B cell (primary cell): Measurements from ENCODE around the gene PIGQ. TPM values are rescaled to one million over a fixed set of nuclear protein-coding genes. Genes with fewer than 3 reads are reported as not detected.

Source experiments
- ATAC-seq: fragments of 200-7000 bp; cut with Tn5 transposase; one replicate; pipeline ENCODE4 v1.10.0; 2021; ENCODE audit warnings: low read depth, mild to moderate bottlenecking, moderate number of reproducible peaks, moderate library complexity
- CTCF ChIA-PET: fragments of 350-600 bp; sonication (Branson Sonifier 250); formaldehyde crosslinking; loops from one replicate; lab custom pipeline; 2021; ENCODE audit warnings: antibody characterized with exemption, inconsistent platforms; lab: Charles Lee
- POLR2A ChIA-PET: fragments of 350-600 bp; sonication (Branson Sonifier 250); formaldehyde crosslinking; loops from one replicate; lab custom pipeline; 2021; ENCODE audit warnings: antibody characterized with exemption; lab: Charles Lee
- DNase-seq: peaks from one replicate; pipeline ENCODE4 v3.0.0; 2013
- H2AFZ ChIP-seq: 2 replicates; pipeline ENCODE4 v1.6.1; 2012; ENCODE audit warnings: mild to moderate bottlenecking, low read depth, low read length; ENCODE audit not compliant: insufficient read depth, poor library complexity, severe bottlenecking
- H3K27ac ChIP-seq, 2 donors: 1 replicate in 1 of 2; 2 replicates in 1 of 2; pipeline ENCODE4 v1.5.1; 2012 to 2013; ENCODE audit warnings: low read length in 2 of 2, mild to moderate bottlenecking in 2 of 2, moderate library complexity in 1 of 2
- H3K27me3 ChIP-seq, 4 experiments: fragments of 200-600 bp in 1 of 4; sonication (generic) in 1 of 4; replicated peaks in 1 of 4; 1 replicate in 2 of 4; 2 replicates in 2 of 4; pipeline versions ENCODE4 v1.6.1 to v1.7.0; 2013 to 2016; ENCODE audit warnings: low read length in 3 of 4, mild to moderate bottlenecking in 2 of 4, mixed read lengths in 1 of 4, moderate library complexity in 1 of 4; ENCODE audit not compliant: insufficient read depth in 4 of 4, control insufficient read depth in 3 of 4; ENCODE audit errors: control extremely low read depth in 1 of 4
- H3K36me3 ChIP-seq, 2 experiments: replicated peaks in 1 of 2; 1 replicate in 1 of 2; 2 replicates in 1 of 2; pipeline versions ENCODE4 v1.6.1 to v1.7.1; 2013; ENCODE audit warnings: low read length in 1 of 2; ENCODE audit not compliant: insufficient read depth in 2 of 2, control insufficient read depth in 1 of 2; ENCODE audit errors: control extremely low read depth in 1 of 2, extremely low read depth in 1 of 2
- H3K4me1 ChIP-seq, 2 donors: fragments of 200-600 bp in 1 of 2; sonication (generic) in 1 of 2; 1 replicate in 1 of 2; 2 replicates in 1 of 2; pipeline versions ENCODE4 v1.5.1 to v1.6.1; 2013 to 2017; ENCODE audit warnings: low read length in 2 of 2; ENCODE audit not compliant: control insufficient read depth in 2 of 2, insufficient read depth in 2 of 2
- H3K4me2 ChIP-seq: replicated peaks from 2 replicates; pipeline ENCODE3; 2012; ENCODE audit warnings: mild to moderate bottlenecking, low read depth, low read length; ENCODE audit not compliant: poor library complexity, severe bottlenecking
- H3K4me3 ChIP-seq, 5 experiments: fragments of 200-600 bp in 1 of 5; sonication (generic) in 1 of 5; 1 replicate in 3 of 5; 2 replicates in 2 of 5; pipeline versions ENCODE4 v1.5.1 to v1.7.0; 2011 to 2016; ENCODE audit warnings: low read length in 4 of 5, mild to moderate bottlenecking in 4 of 5, low read depth in 2 of 5, control low read depth in 1 of 5, moderate library complexity in 1 of 5; ENCODE audit not compliant: insufficient read depth in 1 of 5; ENCODE audit errors: control extremely low read depth in 1 of 5, extremely low read depth in 1 of 5
- H3K79me2 ChIP-seq: fragments of 200-600 bp; sonication (generic); one replicate; pipeline ENCODE4 v1.6.0; 2016; ENCODE audit warnings: low read length; ENCODE audit not compliant: control insufficient read depth, insufficient read depth
- H3K9ac ChIP-seq: fragments of 200-600 bp; sonication (generic); 2 replicates; pipeline ENCODE4 v1.6.1; 2017; ENCODE audit warnings: mild to moderate bottlenecking, low read length, moderate library complexity
- H3K9me3 ChIP-seq, 3 donors: one replicate each; pipeline versions ENCODE4 v1.6.1 to v1.7.1; 2013; ENCODE audit warnings: low read length in 2 of 3; ENCODE audit not compliant: control insufficient read depth in 2 of 3, insufficient read depth in 1 of 3; ENCODE audit errors: control extremely low read depth in 1 of 3
- H4K20me1 ChIP-seq: 2 replicates; pipeline ENCODE4 v1.6.0; 2012; ENCODE audit warnings: mild to moderate bottlenecking, low read length; ENCODE audit not compliant: insufficient read depth, control insufficient read depth, poor library complexity, severe bottlenecking
- H3K27ac Mint-ChIP-seq: one replicate; pipeline ENCODE4 v1.8.0; 2021; ENCODE audit warnings: mixed read lengths
- H3K27me3 Mint-ChIP-seq: one replicate; pipeline ENCODE4 v1.8.0; 2021; ENCODE audit warnings: mixed read lengths
- H3K4me1 Mint-ChIP-seq: one replicate; pipeline ENCODE4 v1.8.0; 2021; ENCODE audit warnings: mixed read lengths
- H3K4me3 Mint-ChIP-seq: one replicate; pipeline ENCODE4 v1.8.0; 2021; ENCODE audit warnings: mixed read lengths
- H3K9me3 Mint-ChIP-seq: one replicate; pipeline ENCODE4 v1.8.0; 2022; ENCODE audit warnings: mixed read lengths; ENCODE audit not compliant: insufficient read depth
- CTCF ChIP-seq: fragments of 200-600 bp; IDR thresholded peaks from one replicate; pipeline ENCODE4 v1.8.0; 2022; ENCODE audit warnings: antibody characterized with exemption, mild to moderate bottlenecking
- EZH2 ChIP-seq: IDR thresholded peaks from 2 replicates; pipeline ENCODE4 v1.6.1; 2012; ENCODE audit warnings: borderline replicate concordance, low read depth, mild to moderate bottlenecking, moderate library complexity, low read length; ENCODE audit not compliant: insufficient read depth, poor library complexity, severe bottlenecking
- WGBS: methylation state at CpG from one replicate; pipeline ENCODE4 v1.1.5; 2013; ENCODE audit warnings: missing lambda C conversion rate; ENCODE audit not compliant: insufficient coverage; 5-methylcytosine and 5-hydroxymethylcytosine counted together
- intact Hi-C: fragments of 100-400 bp; cut with micrococcal nuclease; formaldehyde crosslinking; loops from one replicate; pipeline ENCODE4 v1.10.0; 2022
- polyA plus RNA-seq: library from polyadenylated mRNA; depleted of rRNA; stranded (reverse); fragments of >200 nt; gene quantifications from 2 replicates; pipeline ENCODE4 v1.2.3, GENCODE V29; 2012
- total RNA-seq, 2 donors: library from RNA; stranded (reverse); fragments of 120-200 nt in 1 of 2; gene quantifications; 1 replicate in 1 of 2; 2 replicates in 1 of 2; pipeline versions ENCODE4 v1.2.3 to v1.2.4, GENCODE V29; 2013 to 2022

PIGQ gene
- total and polyA plus RNA-seq, 2 donors (not counting 1 experiment from before 2014, with no cell fraction given): 56.9 to 68.5 TPM

- ChIA-PET CTCF (no interaction called here), POLR2A (no interaction called here)
- H3K27ac ChIP-seq: no peak overlapping the region
- no peak for ATAC-seq
- DNase-seq: no peak
- no peak overlapping the region for H2AFZ ChIP-seq
- 95% methylated on average over 21 of the region's 23 CpGs for WGBS
- no peak overlapping the region for H3K4me3 ChIP-seq
- H3K4me2 ChIP-seq: no peak overlapping the region
- H3K4me1 ChIP-seq: peaks cover 13 to 26% of the 10 kb centered on the region in 2 donors
- Mint-ChIP-seq H3K4me1 (peaks cover 19% of the 10 kb centered on the region), H3K27ac (no peak overlapping the region), H3K27me3 (no peaks in the 10 kb centered on the region), H3K4me3 (no peak overlapping the region), H3K9me3 (no peaks in the 10 kb centered on the region)
- H4K20me1 ChIP-seq: peaks cover 18% of the 10 kb centered on the region
- H3K9ac ChIP-seq: no peak overlapping the region
- peaks cover 0 to 2% (median 0%) of the 10 kb centered on the region in 3 donors for H3K9me3 ChIP-seq
- no peaks in the 10 kb centered on the region for H3K27me3 ChIP-seq
- H3K36me3 ChIP-seq: no peaks in the 10 kb centered on the region
- peaks cover 11% of the 10 kb centered on the region for H3K79me2 ChIP-seq
- intact Hi-C loops: no loop called here
- TF ChIP-seq EZH2: no peak
- no peak for TF ChIP-seq CTCF
Observed at GRCh38 chr16:522320-523096, 47.3 kb upstream of the PIGQ start.

GRCh38 chr16:523097-523741, 46.5 kb upstream of the PIGQ start:
- TF ChIP-seq EZH2: no peak
- TF ChIP-seq CTCF: no peak
- ChIA-PET CTCF (no interaction called here), POLR2A (no interaction called here)
- Mint-ChIP-seq H3K4me1 (peaks cover 19% of the 10 kb centered on the region), H3K27me3 (no peaks in the 10 kb centered on the region), H3K9me3 (no peaks in the 10 kb centered on the region), H3K27ac (no peak overlapping the region), H3K4me3 (no peak overlapping the region)
- Histone ChIP-seq H4K20me1 (peaks cover 20% of the 10 kb centered on the region), H3K36me3 (no peaks in the 10 kb centered on the region), H3K4me1 (peaks cover 13 to 26% of the 10 kb centered on the region in 2 donors), H3K27ac (no peak overlapping the region), H3K9me3 (peaks cover 0 to 2% (median 0%) of the 10 kb centered on the region in 3 donors), H3K9ac (no peak overlapping the region), H2AFZ (no peak overlapping the region), H3K27me3 (no peaks in the 10 kb centered on the region), H3K79me2 (peaks cover 13% of the 10 kb centered on the region), H3K4me2 (no peak overlapping the region), H3K4me3 (no peak overlapping the region)
- no peak for DNase-seq
- 98% methylated on average over 22 of the region's 22 CpGs for WGBS
- intact Hi-C loops: no loop called here
- no peak for ATAC-seq
